Loucy (cell line): Measurements from ENCODE around the gene PHACTR2.

Experiments
- EZH2phosphoT487 ChIP-seq: fragments of 200-600 bp; IDR thresholded peaks from 2 replicates; pipeline ENCODE4 v1.6.1; 2018; ENCODE audit warnings: antibody characterized with exemption, mild to moderate bottlenecking, moderate library complexity, borderline replicate concordance
- TF ChIP-seq, protein P1 (sequence below): fragments of 200-600 bp; sonication (generic); conservative IDR thresholded peaks from 2 replicates; pipeline ENCODE4 v1.5.1; 2014; ENCODE audit warnings: mild to moderate bottlenecking, antibody characterized with exemption, low read length

DNA sequence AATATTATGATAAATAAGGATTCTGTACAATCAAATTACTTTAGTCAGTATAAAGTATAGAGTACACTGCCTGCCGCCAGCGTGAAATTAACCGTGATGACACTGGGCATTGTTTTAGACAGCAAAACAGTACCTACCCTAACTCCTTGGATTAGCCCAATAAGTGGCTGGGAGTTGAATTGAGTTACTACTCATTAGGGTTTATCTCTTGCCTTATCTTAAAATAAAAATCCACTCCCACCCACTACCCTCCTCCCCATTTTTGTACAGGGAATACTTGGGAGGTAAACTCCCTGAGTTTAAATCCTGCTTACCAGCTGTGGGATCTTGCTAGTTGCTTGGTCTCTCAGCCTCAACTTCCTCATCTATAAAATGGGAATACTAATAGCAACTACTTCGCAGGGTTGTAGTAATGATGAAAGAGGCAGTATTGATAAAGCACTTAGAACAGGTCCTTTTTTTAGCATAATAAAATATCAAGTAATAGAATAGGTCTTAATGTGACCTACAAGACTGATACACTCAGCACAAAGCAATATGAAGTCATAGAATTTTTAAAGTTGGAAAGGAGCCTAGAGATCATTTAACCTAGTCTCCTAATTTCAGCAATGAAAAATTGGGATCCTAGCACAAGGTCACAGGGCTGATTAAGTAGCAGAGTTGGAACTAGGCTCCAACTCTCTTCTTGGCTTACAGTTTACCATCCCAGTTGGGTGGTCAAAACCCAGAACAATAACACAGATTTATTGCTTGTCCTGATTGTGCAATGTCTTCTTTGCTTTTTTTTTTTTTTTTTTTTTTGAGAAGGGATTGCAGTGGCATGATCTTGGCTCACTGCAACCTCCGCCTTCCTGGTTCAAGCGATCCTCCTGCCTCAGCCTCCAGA, 23.8 kb downstream of the PHACTR2 start:
- TF ChIP-seq, protein P1, sequence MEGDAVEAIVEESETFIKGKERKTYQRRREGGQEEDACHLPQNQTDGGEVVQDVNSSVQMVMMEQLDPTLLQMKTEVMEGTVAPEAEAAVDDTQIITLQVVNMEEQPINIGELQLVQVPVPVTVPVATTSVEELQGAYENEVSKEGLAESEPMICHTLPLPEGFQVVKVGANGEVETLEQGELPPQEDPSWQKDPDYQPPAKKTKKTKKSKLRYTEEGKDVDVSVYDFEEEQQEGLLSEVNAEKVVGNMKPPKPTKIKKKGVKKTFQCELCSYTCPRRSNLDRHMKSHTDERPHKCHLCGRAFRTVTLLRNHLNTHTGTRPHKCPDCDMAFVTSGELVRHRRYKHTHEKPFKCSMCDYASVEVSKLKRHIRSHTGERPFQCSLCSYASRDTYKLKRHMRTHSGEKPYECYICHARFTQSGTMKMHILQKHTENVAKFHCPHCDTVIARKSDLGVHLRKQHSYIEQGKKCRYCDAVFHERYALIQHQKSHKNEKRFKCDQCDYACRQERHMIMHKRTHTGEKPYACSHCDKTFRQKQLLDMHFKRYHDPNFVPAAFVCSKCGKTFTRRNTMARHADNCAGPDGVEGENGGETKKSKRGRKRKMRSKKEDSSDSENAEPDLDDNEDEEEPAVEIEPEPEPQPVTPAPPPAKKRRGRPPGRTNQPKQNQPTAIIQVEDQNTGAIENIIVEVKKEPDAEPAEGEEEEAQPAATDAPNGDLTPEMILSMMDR: no peak
- TF ChIP-seq EZH2phosphoT487: no peak
